Esophagus (tissue), 2 donors: ENCODE measurements around the gene AXIN1. TPM values are rescaled to one million over a fixed set of nuclear protein-coding genes. Genes with fewer than 3 reads are reported as not detected.

Source experiments
- H3K27ac ChIP-seq, 2 donors: one replicate each; pipeline ENCODE4 v1.5.1; 2013; ENCODE audit warnings: low read depth in 2 of 2, mild to moderate bottlenecking in 2 of 2, inconsistent platforms in 1 of 2, low read length in 1 of 2, moderate library complexity in 1 of 2
- H3K27me3 ChIP-seq, 2 donors: one replicate each; pipeline ENCODE4 v1.6.1; 2013; ENCODE audit warnings: low read length in 2 of 2, control low read depth in 1 of 2, mild to moderate bottlenecking in 1 of 2; ENCODE audit not compliant: insufficient read depth in 2 of 2, control insufficient read depth in 1 of 2
- H3K36me3 ChIP-seq, 2 donors: one replicate each; pipeline ENCODE4 v1.6.1; 2013; ENCODE audit warnings: low read length in 1 of 2; ENCODE audit not compliant: control insufficient read depth in 2 of 2, insufficient read depth in 2 of 2
- H3K4me1 ChIP-seq, 2 donors: one replicate each; pipeline ENCODE4 v1.6.1; 2013; ENCODE audit warnings: low read length in 1 of 2; ENCODE audit not compliant: control insufficient read depth in 2 of 2, insufficient read depth in 2 of 2
- H3K4me3 ChIP-seq, 2 donors: one replicate each; pipeline ENCODE4 v1.5.1; 2013; ENCODE audit warnings: low read length in 2 of 2, mild to moderate bottlenecking in 2 of 2, low read depth in 1 of 2, moderate library complexity in 1 of 2
- H3K9me3 ChIP-seq, 2 donors: one replicate each; pipeline ENCODE4 v1.6.1; 2013; ENCODE audit warnings: mild to moderate bottlenecking in 2 of 2, low read depth in 1 of 2, low read length in 1 of 2, moderate library complexity in 1 of 2; ENCODE audit not compliant: control insufficient read depth in 2 of 2, insufficient read depth in 1 of 2
- WGBS, 2 donors: extraction: QIAGEN DNeasy Blood & Tissue Kit; methylation state at CpG; one replicate each; pipeline ENCODE4 v1.1.7; 2013; 5-methylcytosine and 5-hydroxymethylcytosine counted together
- polyA plus RNA-seq, 2 donors: library from polyadenylated mRNA; stranded (reverse); fragments of 200-250 nt; gene quantifications; one replicate each; pipeline ENCODE4 v1.2.3, GENCODE V29; 2013
- donor health status: healthy with polysubstance abuse.
- donor health status: Bipolar disorder and iron deficiency.

Gene AXIN1
- polyA plus RNA-seq, 2 donors, result 11.9 to 16.7 TPM

- Histone ChIP-seq H3K4me1 (peaks cover 0 to 3% of the 10 kb centered on the region in 2 donors), H3K27me3 (no peaks in the 10 kb centered on the region), H3K36me3 (peaks cover 13 to 57% of the 10 kb centered on the region in 2 donors), H3K4me3 (no peak overlapping the region), H3K27ac (no peak overlapping the region), H3K9me3 (no peaks in the 10 kb centered on the region)
- WGBS, 2 donors, result 77 to 87% methylated on average over 7 of the region's 7 CpGs
These were observed 43.0 kb downstream of the AXIN1 start for GRCh38 chr16:309476-309875.

GRCh38 chr16:307691-308312, 44.7 kb downstream of the AXIN1 start:
- H3K4me3 ChIP-seq, result no peak overlapping the region
- H3K27ac ChIP-seq, result no peak overlapping the region
- peaks cover 0 to 3% of the 10 kb centered on the region in 2 donors for H3K4me1 ChIP-seq
- no peaks in the 10 kb centered on the region for H3K9me3 ChIP-seq
- no peaks in the 10 kb centered on the region for H3K27me3 ChIP-seq
- WGBS, 2 donors, result 85 to 91% methylated on average over 21 of the region's 21 CpGs
- peaks cover 4 to 51% of the 10 kb centered on the region in 2 donors for H3K36me3 ChIP-seq

GRCh38 chr16:306911-307370, 45.6 kb downstream of the AXIN1 start:
- H3K4me3 ChIP-seq, result no peak overlapping the region
- WGBS, 2 donors, result 87 to 88% methylated on average over 17 of the region's 17 CpGs
- H3K4me1 ChIP-seq, result peaks cover 0 to 3% of the 10 kb centered on the region in 2 donors
- H3K27ac ChIP-seq, result no peak overlapping the region
- peaks cover 4 to 51% of the 10 kb centered on the region in 2 donors for H3K36me3 ChIP-seq
- no peaks in the 10 kb centered on the region for H3K9me3 ChIP-seq
- no peaks in the 10 kb centered on the region for H3K27me3 ChIP-seq

GRCh38 chr16:305916-306626, 46.5 kb downstream of the AXIN1 start:
- H3K27ac ChIP-seq, result no peak overlapping the region
- H3K4me3 ChIP-seq, result no peak overlapping the region
- 62 to 75% methylated on average over 19 of the region's 19 CpGs for WGBS, 2 donors
- no peaks in the 10 kb centered on the region for H3K9me3 ChIP-seq
- H3K36me3 ChIP-seq, result peaks cover 4 to 51% of the 10 kb centered on the region in 2 donors
- no peaks in the 10 kb centered on the region for H3K27me3 ChIP-seq
- H3K4me1 ChIP-seq, result peaks cover 0 to 3% of the 10 kb centered on the region in 2 donors

GRCh38 chr16:303760-304505, 48.6 kb downstream of the AXIN1 start:
- Histone ChIP-seq H3K27ac (no peak overlapping the region), H3K4me1 (peaks cover 0 to 3% of the 10 kb centered on the region in 2 donors), H3K9me3 (no peaks in the 10 kb centered on the region), H3K36me3 (peaks cover 4 to 42% of the 10 kb centered on the region in 2 donors), H3K27me3 (no peaks in the 10 kb centered on the region), H3K4me3 (no peak overlapping the region)
- 90 to 93% methylated on average over 42 to 43 of the region's 43 CpGs for WGBS, 2 donors

GRCh38 chr16:301950-302349, 50.6 kb downstream of the AXIN1 start:
- H3K4me1 ChIP-seq, result peaks cover 0 to 3% of the 10 kb centered on the region in 2 donors
- peaks cover 0 to 40% of the 10 kb centered on the region in 2 donors for H3K36me3 ChIP-seq
- no peak overlapping the region for H3K4me3 ChIP-seq
- WGBS, 2 donors, result 95% methylated on average over 13 of the region's 13 CpGs
- H3K9me3 ChIP-seq, result no peaks in the 10 kb centered on the region
- no peak overlapping the region for H3K27ac ChIP-seq
- H3K27me3 ChIP-seq, result no peaks in the 10 kb centered on the region

- H3K9me3 ChIP-seq, result no peaks in the 10 kb centered on the region
- WGBS, 2 donors, result 81 to 93% methylated on average over 4 to 6 of the region's 6 CpGs
- H3K4me1 ChIP-seq, result peaks cover 0 to under 1% of the 10 kb centered on the region in 2 donors
- H3K27ac ChIP-seq, result no peak overlapping the region
- H3K4me3 ChIP-seq, result no peak overlapping the region
- peaks cover 0 to 40% of the 10 kb centered on the region in 2 donors for H3K36me3 ChIP-seq
- H3K27me3 ChIP-seq, result no peaks in the 10 kb centered on the region
These were observed 51.3 kb downstream of the AXIN1 start for GRCh38 chr16:301235-301634.

- H3K9me3 ChIP-seq, result no peaks in the 10 kb centered on the region
- peaks cover 0 to 41% of the 10 kb centered on the region in 2 donors for H3K36me3 ChIP-seq
- H3K27ac ChIP-seq, result no peak overlapping the region
- no peak overlapping the region for H3K4me3 ChIP-seq
- no peaks in the 10 kb centered on the region for H3K27me3 ChIP-seq
- WGBS, 2 donors, result 93 to 94% methylated on average over 28 to 32 of the region's 32 CpGs
- no peaks in the 10 kb centered on the region for H3K4me1 ChIP-seq
These were observed 54.7 kb downstream of the AXIN1 start for GRCh38 chr16:297832-298231.

- H3K27ac ChIP-seq, result no peak overlapping the region
- peaks cover 6 to 44% of the 10 kb centered on the region in 2 donors for H3K36me3 ChIP-seq
- H3K9me3 ChIP-seq, result no peaks in the 10 kb centered on the region
- no peaks in the 10 kb centered on the region for H3K27me3 ChIP-seq
- no peaks in the 10 kb centered on the region for H3K4me1 ChIP-seq
- no peak overlapping the region for H3K4me3 ChIP-seq
- WGBS, 2 donors, result 82 to 85% methylated on average over 36 to 37 of the region's 37 CpGs
These were observed 55.6 kb downstream of the AXIN1 start for GRCh38 chr16:296806-297510.
